ENCODE results near the gene PTTG2. TPM values are rescaled to one million over a fixed set of nuclear protein-coding genes. Genes with fewer than 3 reads are reported as not detected.

Gene PTTG2
- total RNA-seq, 2 experiments from 2014 or later, result 0.86 to 0.90 TPM

GRCh38 chr4:37995981-37996775 lies 36.0 kb downstream of the PTTG2 start:
- Mint-ChIP-seq H3K4me3 (no peak overlapping the region), H3K9me3 (no peaks in the 10 kb centered on the region), H3K36me3 (ENCODE audit: low read depth) (no peaks in the 10 kb centered on the region), H3K27ac (no peak overlapping the region), H3K27me3 (no peaks in the 10 kb centered on the region), H3K4me1 (peaks cover 10% of the 10 kb centered on the region)
- DNase-seq, result no peak
- CTCF ChIA-PET, result no interaction called here
- POLR2A ChIA-PET, result no interaction called here

GRCh38 chr4:37998226-37998625 lies 38.0 kb downstream of the PTTG2 start:
- Mint-ChIP-seq H3K27ac (no peak overlapping the region), H3K36me3 (ENCODE audit: low read depth) (no peaks in the 10 kb centered on the region), H3K27me3 (no peaks in the 10 kb centered on the region), H3K4me1 (peaks cover 15% of the 10 kb centered on the region), H3K4me3 (no peak overlapping the region), H3K9me3 (no peaks in the 10 kb centered on the region)
- CTCF ChIA-PET, result no interaction called here
- no peak for DNase-seq
- POLR2A ChIA-PET, result no interaction called here

DNA sequence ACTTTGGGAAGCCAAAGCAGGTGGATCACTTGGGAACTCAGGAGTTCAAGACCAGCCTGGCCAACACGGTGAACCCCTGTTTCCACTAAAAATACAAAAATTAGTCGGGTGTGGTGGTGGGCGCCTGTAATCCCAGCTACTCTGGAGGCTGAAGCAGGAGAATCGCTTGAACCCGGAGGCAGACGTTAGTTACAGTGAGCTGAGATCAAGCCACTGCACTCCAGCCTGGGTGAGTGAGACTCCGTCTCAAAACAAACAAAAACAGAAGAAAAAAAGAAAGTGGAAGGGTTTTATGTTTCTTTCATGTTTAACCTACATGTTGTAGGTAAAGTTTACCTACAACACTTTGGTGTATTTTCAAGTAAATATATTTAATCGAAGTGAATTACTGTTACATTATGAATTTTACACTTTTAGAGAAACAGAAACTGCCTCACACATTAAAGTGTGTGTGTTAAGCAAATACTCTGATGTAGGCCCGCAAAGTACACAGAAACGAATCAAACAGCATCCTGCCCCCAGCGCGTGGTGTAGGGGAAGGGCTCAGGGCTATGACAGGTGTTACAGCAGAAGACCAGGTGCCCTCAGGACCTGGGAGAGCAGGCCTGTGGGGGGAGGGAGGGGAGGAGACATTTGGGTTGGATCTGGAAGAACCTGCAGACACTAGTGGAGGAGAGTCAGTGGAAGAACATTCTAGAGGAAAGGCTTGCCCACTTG lies 39.0 kb downstream of the PTTG2 start:
- CTCF ChIA-PET, result no interaction called here
- H3K36me3 Mint-ChIP-seq (ENCODE audit: low read depth), result no peaks in the 10 kb centered on the region
- H3K27me3 Mint-ChIP-seq, result no peaks in the 10 kb centered on the region
- H3K27ac Mint-ChIP-seq, result no peak overlapping the region
- DNase-seq, result no peak
- no peak overlapping the region for H3K4me3 Mint-ChIP-seq
- no peaks in the 10 kb centered on the region for H3K9me3 Mint-ChIP-seq
- POLR2A ChIA-PET, result no interaction called here
- H3K4me1 Mint-ChIP-seq, result peaks cover 14% of the 10 kb centered on the region

GRCh38 chr4:37999965-38000364 lies 39.8 kb downstream of the PTTG2 start:
- no peaks in the 10 kb centered on the region for H3K9me3 Mint-ChIP-seq
- DNase-seq, result no peak
- H3K4me1 Mint-ChIP-seq, result peaks cover 8% of the 10 kb centered on the region
- no peak overlapping the region for H3K27ac Mint-ChIP-seq
- no peaks in the 10 kb centered on the region for H3K27me3 Mint-ChIP-seq
- ChIA-PET POLR2A (interaction anchor here (0.6 kb wide), 1 partner anchor 30 kb away, joined by 3 read pairs; no protein-coding TSS in a partner anchor), CTCF (no interaction called here)
- no peaks in the 10 kb centered on the region for H3K36me3 Mint-ChIP-seq (ENCODE audit: low read depth)
- no peak overlapping the region for H3K4me3 Mint-ChIP-seq

DNA sequence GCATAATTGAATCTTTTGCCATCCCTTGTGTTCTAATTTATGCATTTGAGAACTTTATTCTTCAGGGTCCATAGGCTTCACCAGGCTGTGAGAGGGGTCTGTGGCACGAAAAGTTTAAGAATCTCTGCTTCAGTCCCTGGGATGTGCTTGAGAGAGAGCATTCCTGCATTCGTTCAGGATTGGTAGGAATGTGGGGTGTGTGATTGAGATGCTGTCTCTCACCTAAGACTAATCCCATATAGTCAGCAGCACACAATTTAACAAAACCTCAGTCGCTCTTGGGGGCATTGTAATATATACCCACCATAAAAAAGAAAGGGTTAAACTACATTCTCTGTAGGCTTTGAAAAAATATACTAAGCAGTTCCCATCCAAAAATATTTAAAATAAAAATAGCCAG lies 41.7 kb downstream of the PTTG2 start:
- CTCF ChIA-PET, result no interaction called here
- Mint-ChIP-seq H3K27ac (no peak overlapping the region), H3K27me3 (no peaks in the 10 kb centered on the region), H3K4me1 (peaks cover 6% of the 10 kb centered on the region), H3K9me3 (no peaks in the 10 kb centered on the region), H3K4me3 (no peak overlapping the region), H3K36me3 (ENCODE audit: low read depth) (no peaks in the 10 kb centered on the region)
- DNase-seq, result no peak
- POLR2A ChIA-PET, result no interaction called here

DNA sequence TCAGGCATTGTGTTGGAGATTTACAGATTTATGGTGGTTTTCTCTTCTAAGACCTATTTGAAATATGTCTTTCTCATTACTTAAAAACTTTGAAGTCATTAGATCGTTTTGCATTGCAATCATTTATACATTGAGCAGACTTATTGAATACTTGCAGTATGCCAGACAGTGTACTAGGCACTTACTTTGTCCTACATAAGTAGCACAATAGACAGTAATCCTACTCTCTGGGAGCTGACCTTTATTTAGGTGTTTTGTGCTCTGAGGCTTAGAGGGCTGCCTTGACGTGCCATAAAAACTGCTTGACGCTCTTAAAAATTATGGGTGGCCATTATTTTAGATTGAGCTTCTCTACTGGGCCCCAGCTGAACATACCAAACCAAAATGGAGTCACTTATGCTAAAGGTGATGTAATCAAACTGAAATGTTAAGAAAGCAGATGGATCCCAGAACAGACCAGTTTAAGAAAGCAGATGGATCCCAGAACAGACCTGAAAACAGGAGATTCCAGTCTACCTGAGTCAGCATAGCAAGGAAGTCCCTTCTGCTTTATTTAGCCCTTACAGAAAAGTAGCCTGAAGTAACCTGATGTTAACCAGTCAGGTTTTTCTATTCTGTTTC lies 42.4 kb downstream of the PTTG2 start:
- no peaks in the 10 kb centered on the region for H3K27me3 Mint-ChIP-seq
- ChIA-PET CTCF (no interaction called here), POLR2A (no interaction called here)
- H3K4me1 Mint-ChIP-seq, result peaks cover 6% of the 10 kb centered on the region
- H3K9me3 Mint-ChIP-seq, result no peaks in the 10 kb centered on the region
- H3K27ac Mint-ChIP-seq, result no peak overlapping the region
- H3K36me3 Mint-ChIP-seq (ENCODE audit: low read depth), result no peaks in the 10 kb centered on the region
- DNase-seq, result no peak
- H3K4me3 Mint-ChIP-seq, result no peak overlapping the region

- no peaks in the 10 kb centered on the region for H3K36me3 Mint-ChIP-seq (ENCODE audit: low read depth)
- H3K4me1 Mint-ChIP-seq, result peaks cover 6% of the 10 kb centered on the region
- H3K4me3 Mint-ChIP-seq, result no peak overlapping the region
- H3K27ac Mint-ChIP-seq, result no peak overlapping the region
- no peak for DNase-seq
- CTCF ChIA-PET, result no interaction called here
- H3K9me3 Mint-ChIP-seq, result no peaks in the 10 kb centered on the region
- POLR2A ChIA-PET, result no interaction called here
- no peaks in the 10 kb centered on the region for H3K27me3 Mint-ChIP-seq
These were observed 42.9 kb downstream of the PTTG2 start for GRCh38 chr4:38003102-38003501.

DNA sequence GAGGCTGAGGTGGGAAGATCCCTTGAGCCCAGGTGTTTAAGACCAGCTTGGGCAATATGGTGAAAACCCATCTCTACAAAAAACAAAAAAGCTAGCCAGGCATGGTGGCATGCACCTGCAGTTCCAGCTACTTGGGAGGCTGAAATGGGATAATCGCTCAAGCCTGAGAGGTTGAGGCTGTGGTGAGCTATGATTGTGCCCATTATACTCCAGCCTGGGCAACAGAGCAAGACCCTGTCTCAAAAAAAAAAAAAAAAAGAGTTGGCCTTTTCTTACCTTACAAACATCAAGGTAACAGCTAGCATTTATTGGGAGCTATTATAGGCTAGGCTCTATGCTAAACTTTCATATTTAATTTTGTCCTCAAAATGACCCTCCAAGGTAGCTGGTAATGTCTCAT lies 43.4 kb downstream of the PTTG2 start:
- H3K4me3 Mint-ChIP-seq, result no peak overlapping the region
- peaks cover 6% of the 10 kb centered on the region for H3K4me1 Mint-ChIP-seq
- no peak overlapping the region for H3K27ac Mint-ChIP-seq
- POLR2A ChIA-PET, result interaction anchor here (0.6 kb wide), 1 partner anchor 196 kb away, joined by 3 read pairs; no protein-coding TSS in a partner anchor
- H3K9me3 Mint-ChIP-seq, result no peaks in the 10 kb centered on the region
- H3K27me3 Mint-ChIP-seq, result no peaks in the 10 kb centered on the region
- CTCF ChIA-PET, result no interaction called here
- no peaks in the 10 kb centered on the region for H3K36me3 Mint-ChIP-seq (ENCODE audit: low read depth)
- DNase-seq, result no peak

DNA sequence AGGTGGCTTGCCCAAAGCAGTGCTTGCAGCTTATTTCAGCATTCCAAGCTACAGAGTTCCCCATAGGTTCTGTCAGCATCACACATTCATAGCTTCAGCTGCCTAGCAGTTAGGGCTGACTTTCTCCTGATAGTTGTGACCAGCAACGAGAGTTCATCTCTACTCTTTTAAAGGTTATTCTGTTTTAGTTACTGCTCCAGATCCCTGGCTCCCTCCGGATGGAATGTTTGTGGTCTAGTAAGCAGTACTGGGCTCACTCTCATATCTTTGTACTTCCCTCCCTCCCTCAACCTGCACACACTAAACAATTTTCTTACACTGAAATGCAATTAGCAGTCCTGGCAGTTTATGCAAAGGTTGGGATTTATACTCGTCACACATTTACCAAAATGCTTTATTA lies 43.9 kb downstream of the PTTG2 start:
- no peaks in the 10 kb centered on the region for H3K36me3 Mint-ChIP-seq (ENCODE audit: low read depth)

GRCh38 chr4:38004887-38005286 lies 44.7 kb downstream of the PTTG2 start:
- H3K9me3 Mint-ChIP-seq, result no peaks in the 10 kb centered on the region
- no peak overlapping the region for H3K4me3 Mint-ChIP-seq
- H3K27ac Mint-ChIP-seq, result no peak overlapping the region
- H3K4me1 Mint-ChIP-seq, result peaks cover 6% of the 10 kb centered on the region
- H3K36me3 Mint-ChIP-seq (ENCODE audit: low read depth), result no peaks in the 10 kb centered on the region
- no peaks in the 10 kb centered on the region for H3K27me3 Mint-ChIP-seq
- ChIA-PET POLR2A (no interaction called here), CTCF (interaction anchor here (0.6 kb wide), 1 partner anchor 639 kb away, joined by 3 read pairs; no protein-coding TSS in a partner anchor)
- no peak for DNase-seq

More for the DNA sequence above, 43.9 kb downstream of the PTTG2 start:
- peaks cover 6% of the 10 kb centered on the region for H3K4me1 Mint-ChIP-seq
- CTCF ChIA-PET, result interaction anchor here (0.6 kb wide), 1 partner anchor 640 kb away, joined by 3 read pairs; no protein-coding TSS in a partner anchor
- no peak overlapping the region for H3K27ac Mint-ChIP-seq
- no peaks in the 10 kb centered on the region for H3K9me3 Mint-ChIP-seq
- no peaks in the 10 kb centered on the region for H3K27me3 Mint-ChIP-seq
- POLR2A ChIA-PET, result interaction anchor here (0.6 kb wide), 1 partner anchor 196 kb away, joined by 3 read pairs; no protein-coding TSS in a partner anchor
- H3K4me3 Mint-ChIP-seq, result no peak overlapping the region
- DNase-seq, result no peak

DNA sequence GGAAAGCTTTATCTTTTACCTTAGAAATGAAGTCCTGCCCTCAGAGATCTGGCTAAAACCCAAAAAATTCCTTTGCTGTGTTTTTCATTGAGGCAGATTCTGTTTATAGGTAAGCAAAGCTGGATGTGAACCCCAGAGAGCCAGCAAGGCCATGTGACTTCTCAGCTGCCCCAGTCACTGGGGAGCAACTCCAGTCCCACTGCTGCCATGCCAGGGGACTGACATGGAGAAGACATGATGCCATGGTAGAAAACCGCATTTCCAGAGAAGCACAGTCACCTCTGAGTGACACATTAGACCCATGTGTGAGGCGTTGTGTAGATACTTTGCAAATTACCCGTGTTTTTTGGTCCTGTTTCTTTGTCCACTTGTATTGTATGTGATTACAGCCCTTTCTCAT lies 45.4 kb downstream of the PTTG2 start:
- H3K4me1 Mint-ChIP-seq, result peaks cover 6% of the 10 kb centered on the region
- H3K9me3 Mint-ChIP-seq, result no peaks in the 10 kb centered on the region

GRCh38 chr4:38007645-38008044 lies 47.4 kb downstream of the PTTG2 start:
- H3K36me3 Mint-ChIP-seq (ENCODE audit: low read depth), result no peaks in the 10 kb centered on the region
- H3K9me3 Mint-ChIP-seq, result no peaks in the 10 kb centered on the region
- ChIA-PET CTCF (no interaction called here), POLR2A (no interaction called here)
- H3K27me3 Mint-ChIP-seq, result no peaks in the 10 kb centered on the region
- DNase-seq, result no peak
- H3K4me3 Mint-ChIP-seq, result no peak overlapping the region
- peaks cover 7% of the 10 kb centered on the region for H3K4me1 Mint-ChIP-seq
- no peak overlapping the region for H3K27ac Mint-ChIP-seq

More for the DNA sequence above, 45.4 kb downstream of the PTTG2 start:
- POLR2A ChIA-PET, result no interaction called here
- Mint-ChIP-seq H3K4me3 (no peak overlapping the region), H3K27ac (no peak overlapping the region), H3K27me3 (no peaks in the 10 kb centered on the region), H3K36me3 (ENCODE audit: low read depth) (no peaks in the 10 kb centered on the region)
- no peak for DNase-seq
- CTCF ChIA-PET, result no interaction called here

DNA sequence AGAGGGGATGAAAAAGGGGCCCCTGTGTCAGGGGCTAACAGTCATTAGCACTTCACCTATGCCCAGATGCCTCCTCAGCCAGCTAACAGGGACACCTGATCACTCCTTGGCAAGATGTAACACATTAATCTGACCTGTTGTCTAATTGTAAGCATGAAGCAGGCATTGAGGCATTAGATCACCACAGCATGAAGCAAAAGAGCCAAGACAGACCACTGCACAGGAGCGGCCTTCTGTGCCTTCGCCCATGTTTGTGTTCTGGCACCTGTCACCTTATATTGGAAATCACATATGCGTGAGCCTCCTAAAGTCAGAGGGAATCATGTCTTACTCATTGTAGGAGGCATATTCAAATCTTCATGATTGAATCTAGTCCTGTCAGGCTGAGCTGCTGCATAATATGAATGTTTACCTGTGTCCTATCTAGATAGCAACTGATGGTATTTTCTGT lies 48.4 kb downstream of the PTTG2 start:
- no peaks in the 10 kb centered on the region for H3K27me3 Mint-ChIP-seq
- H3K9me3 Mint-ChIP-seq, result no peaks in the 10 kb centered on the region
- POLR2A ChIA-PET, result no interaction called here
- H3K27ac Mint-ChIP-seq, result no peak overlapping the region
- H3K4me1 Mint-ChIP-seq, result peaks cover 2% of the 10 kb centered on the region
- H3K36me3 Mint-ChIP-seq (ENCODE audit: low read depth), result no peaks in the 10 kb centered on the region
- no peak for DNase-seq
- no peak overlapping the region for H3K4me3 Mint-ChIP-seq
- CTCF ChIA-PET, result no interaction called here
